ENCODE measurements around the gene METTL26. TPM values are rescaled to one million over a fixed set of nuclear protein-coding genes. Genes with fewer than 3 reads are reported as not detected.

METTL26 gene
- total RNA-seq, 1 experiment from 2014 or later, result 115 TPM

DNA sequence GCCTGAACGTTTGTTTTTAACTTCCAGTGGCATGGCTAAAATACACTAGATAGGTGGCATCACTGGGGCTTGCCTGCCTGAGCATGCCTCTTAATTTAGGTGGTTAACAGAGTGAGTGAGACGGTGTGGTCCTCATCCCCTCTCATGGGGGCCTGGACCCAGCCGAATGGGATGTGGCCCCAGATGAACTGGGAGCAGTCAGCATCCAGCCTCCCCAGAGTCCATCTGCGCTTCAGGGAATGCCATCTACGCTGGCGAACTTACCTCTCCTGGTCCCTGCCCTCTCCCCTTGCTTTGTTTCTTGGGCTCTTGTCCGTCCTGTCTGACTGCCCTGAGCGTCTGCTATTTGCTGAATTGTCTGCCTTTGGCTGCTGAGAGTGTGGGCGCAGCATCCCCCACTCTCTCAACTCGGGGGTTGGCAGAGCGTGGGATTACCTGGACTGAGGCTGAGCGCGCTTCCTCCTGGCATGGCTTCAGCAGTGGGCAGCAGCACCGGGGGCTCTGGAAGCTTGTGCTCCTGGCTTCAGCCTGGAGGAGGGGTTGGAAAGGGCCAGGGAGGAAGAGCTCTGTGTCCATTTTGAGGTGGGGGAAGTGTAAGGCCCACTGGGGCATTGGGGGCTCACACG, 44.1 kb downstream of the METTL26 start:
- Mint-ChIP-seq H3K4me3 (peak overlapping the region; percentile 85), H3K27ac (peak overlapping the region; percentile 57; the same call in 1 of the 2 replicates), H3K27me3 (ENCODE audit: low read depth) (peaks cover 26% of the 10 kb centered on the region), H3K36me3 (peaks cover 2% of the 10 kb centered on the region), H3K4me1 (peaks cover 14% of the 10 kb centered on the region), H3K9me3 (no peaks in the 10 kb centered on the region)
- no peak for DNase-seq (ENCODE audit: low spot score)
- ChIA-PET POLR2A (no interaction called here), CTCF (interaction anchor here (0.6 to 1.9 kb wide), 5 partner anchors 15 to 346 kb away, joined by 3 to 6 read pairs (median 3); no protein-coding TSS in a partner anchor)
- no peak for ATAC-seq
- TF ChIP-seq HMGA2 (CRISPR knock-in tag; IDR thresholded peaks at IDR 0.05) (no peak), TP53 (CRISPR knock-in tag; IDR thresholded peaks at IDR 0.05) (no peak), SP1 (CRISPR knock-in tag; conservative IDR thresholded peaks at IDR 0.05) (no peak), ETV6 (CRISPR knock-in tag; IDR thresholded peaks at IDR 0.05) (no peak), ZNF396 (CRISPR knock-in tag; IDR thresholded peaks at IDR 0.05; ENCODE audit: borderline replicate concordance) (no peak), NFATC4 (CRISPR knock-in tag; IDR thresholded peaks at IDR 0.05) (no peak), ATF1 (CRISPR knock-in tag; IDR thresholded peaks at IDR 0.05) (no peak), NR3C1 (CRISPR knock-in tag; conservative IDR thresholded peaks at IDR 0.05; ENCODE audit: low read depth) (no peak), RELA (CRISPR knock-in tag; IDR thresholded peaks at IDR 0.05; ENCODE audit: borderline replicate concordance) (no peak), NFYB (CRISPR knock-in tag; conservative IDR thresholded peaks at IDR 0.05; ENCODE audit: low read depth) (no peak)
- TF ChIP-seq, protein P1, sequence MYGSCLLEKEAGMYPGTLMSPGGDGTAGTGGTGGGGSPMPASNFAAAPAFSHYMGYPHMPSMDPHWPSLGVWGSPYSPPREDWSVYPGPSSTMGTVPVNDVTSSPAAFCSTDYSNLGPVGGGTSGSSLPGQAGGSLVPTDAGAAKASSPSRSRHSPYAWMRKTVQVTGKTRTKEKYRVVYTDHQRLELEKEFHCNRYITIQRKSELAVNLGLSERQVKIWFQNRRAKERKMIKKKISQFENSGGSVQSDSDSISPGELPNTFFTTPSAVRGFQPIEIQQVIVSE (CRISPR knock-in tag; IDR thresholded peaks at IDR 0.05; ENCODE audit: borderline replicate concordance), result no peak
- TF ChIP-seq, protein P2, sequence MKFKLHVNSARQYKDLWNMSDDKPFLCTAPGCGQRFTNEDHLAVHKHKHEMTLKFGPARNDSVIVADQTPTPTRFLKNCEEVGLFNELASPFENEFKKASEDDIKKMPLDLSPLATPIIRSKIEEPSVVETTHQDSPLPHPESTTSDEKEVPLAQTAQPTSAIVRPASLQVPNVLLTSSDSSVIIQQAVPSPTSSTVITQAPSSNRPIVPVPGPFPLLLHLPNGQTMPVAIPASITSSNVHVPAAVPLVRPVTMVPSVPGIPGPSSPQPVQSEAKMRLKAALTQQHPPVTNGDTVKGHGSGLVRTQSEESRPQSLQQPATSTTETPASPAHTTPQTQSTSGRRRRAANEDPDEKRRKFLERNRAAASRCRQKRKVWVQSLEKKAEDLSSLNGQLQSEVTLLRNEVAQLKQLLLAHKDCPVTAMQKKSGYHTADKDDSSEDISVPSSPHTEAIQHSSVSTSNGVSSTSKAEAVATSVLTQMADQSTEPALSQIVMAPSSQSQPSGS (CRISPR knock-in tag; IDR thresholded peaks at IDR 0.05; ENCODE audit: borderline replicate concordance, low read depth), result no peak
- TF ChIP-seq, protein P3, sequence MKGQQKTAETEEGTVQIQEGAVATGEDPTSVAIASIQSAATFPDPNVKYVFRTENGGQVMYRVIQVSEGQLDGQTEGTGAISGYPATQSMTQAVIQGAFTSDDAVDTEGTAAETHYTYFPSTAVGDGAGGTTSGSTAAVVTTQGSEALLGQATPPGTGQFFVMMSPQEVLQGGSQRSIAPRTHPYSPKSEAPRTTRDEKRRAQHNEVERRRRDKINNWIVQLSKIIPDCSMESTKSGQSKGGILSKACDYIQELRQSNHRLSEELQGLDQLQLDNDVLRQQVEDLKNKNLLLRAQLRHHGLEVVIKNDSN (CRISPR knock-in tag; IDR thresholded peaks at IDR 0.05), result no peak
- TF ChIP-seq, protein P4, sequence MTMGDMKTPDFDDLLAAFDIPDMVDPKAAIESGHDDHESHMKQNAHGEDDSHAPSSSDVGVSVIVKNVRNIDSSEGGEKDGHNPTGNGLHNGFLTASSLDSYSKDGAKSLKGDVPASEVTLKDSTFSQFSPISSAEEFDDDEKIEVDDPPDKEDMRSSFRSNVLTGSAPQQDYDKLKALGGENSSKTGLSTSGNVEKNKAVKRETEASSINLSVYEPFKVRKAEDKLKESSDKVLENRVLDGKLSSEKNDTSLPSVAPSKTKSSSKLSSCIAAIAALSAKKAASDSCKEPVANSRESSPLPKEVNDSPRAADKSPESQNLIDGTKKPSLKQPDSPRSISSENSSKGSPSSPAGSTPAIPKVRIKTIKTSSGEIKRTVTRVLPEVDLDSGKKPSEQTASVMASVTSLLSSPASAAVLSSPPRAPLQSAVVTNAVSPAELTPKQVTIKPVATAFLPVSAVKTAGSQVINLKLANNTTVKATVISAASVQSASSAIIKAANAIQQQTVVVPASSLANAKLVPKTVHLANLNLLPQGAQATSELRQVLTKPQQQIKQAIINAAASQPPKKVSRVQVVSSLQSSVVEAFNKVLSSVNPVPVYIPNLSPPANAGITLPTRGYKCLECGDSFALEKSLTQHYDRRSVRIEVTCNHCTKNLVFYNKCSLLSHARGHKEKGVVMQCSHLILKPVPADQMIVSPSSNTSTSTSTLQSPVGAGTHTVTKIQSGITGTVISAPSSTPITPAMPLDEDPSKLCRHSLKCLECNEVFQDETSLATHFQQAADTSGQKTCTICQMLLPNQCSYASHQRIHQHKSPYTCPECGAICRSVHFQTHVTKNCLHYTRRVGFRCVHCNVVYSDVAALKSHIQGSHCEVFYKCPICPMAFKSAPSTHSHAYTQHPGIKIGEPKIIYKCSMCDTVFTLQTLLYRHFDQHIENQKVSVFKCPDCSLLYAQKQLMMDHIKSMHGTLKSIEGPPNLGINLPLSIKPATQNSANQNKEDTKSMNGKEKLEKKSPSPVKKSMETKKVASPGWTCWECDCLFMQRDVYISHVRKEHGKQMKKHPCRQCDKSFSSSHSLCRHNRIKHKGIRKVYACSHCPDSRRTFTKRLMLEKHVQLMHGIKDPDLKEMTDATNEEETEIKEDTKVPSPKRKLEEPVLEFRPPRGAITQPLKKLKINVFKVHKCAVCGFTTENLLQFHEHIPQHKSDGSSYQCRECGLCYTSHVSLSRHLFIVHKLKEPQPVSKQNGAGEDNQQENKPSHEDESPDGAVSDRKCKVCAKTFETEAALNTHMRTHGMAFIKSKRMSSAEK (CRISPR knock-in tag; IDR thresholded peaks at IDR 0.05; ENCODE audit: borderline replicate concordance), result no peak
- TF ChIP-seq, protein P5, sequence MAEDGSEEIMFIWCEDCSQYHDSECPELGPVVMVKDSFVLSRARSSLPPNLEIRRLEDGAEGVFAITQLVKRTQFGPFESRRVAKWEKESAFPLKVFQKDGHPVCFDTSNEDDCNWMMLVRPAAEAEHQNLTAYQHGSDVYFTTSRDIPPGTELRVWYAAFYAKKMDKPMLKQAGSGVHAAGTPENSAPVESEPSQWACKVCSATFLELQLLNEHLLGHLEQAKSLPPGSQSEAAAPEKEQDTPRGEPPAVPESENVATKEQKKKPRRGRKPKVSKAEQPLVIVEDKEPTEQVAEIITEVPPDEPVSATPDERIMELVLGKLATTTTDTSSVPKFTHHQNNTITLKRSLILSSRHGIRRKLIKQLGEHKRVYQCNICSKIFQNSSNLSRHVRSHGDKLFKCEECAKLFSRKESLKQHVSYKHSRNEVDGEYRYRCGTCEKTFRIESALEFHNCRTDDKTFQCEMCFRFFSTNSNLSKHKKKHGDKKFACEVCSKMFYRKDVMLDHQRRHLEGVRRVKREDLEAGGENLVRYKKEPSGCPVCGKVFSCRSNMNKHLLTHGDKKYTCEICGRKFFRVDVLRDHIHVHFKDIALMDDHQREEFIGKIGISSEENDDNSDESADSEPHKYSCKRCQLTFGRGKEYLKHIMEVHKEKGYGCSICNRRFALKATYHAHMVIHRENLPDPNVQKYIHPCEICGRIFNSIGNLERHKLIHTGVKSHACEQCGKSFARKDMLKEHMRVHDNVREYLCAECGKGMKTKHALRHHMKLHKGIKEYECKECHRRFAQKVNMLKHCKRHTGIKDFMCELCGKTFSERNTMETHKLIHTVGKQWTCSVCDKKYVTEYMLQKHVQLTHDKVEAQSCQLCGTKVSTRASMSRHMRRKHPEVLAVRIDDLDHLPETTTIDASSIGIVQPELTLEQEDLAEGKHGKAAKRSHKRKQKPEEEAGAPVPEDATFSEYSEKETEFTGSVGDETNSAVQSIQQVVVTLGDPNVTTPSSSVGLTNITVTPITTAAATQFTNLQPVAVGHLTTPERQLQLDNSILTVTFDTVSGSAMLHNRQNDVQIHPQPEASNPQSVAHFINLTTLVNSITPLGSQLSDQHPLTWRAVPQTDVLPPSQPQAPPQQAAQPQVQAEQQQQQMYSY (CRISPR knock-in tag; IDR thresholded peaks at IDR 0.05), result no peak
- TF ChIP-seq, protein P6, sequence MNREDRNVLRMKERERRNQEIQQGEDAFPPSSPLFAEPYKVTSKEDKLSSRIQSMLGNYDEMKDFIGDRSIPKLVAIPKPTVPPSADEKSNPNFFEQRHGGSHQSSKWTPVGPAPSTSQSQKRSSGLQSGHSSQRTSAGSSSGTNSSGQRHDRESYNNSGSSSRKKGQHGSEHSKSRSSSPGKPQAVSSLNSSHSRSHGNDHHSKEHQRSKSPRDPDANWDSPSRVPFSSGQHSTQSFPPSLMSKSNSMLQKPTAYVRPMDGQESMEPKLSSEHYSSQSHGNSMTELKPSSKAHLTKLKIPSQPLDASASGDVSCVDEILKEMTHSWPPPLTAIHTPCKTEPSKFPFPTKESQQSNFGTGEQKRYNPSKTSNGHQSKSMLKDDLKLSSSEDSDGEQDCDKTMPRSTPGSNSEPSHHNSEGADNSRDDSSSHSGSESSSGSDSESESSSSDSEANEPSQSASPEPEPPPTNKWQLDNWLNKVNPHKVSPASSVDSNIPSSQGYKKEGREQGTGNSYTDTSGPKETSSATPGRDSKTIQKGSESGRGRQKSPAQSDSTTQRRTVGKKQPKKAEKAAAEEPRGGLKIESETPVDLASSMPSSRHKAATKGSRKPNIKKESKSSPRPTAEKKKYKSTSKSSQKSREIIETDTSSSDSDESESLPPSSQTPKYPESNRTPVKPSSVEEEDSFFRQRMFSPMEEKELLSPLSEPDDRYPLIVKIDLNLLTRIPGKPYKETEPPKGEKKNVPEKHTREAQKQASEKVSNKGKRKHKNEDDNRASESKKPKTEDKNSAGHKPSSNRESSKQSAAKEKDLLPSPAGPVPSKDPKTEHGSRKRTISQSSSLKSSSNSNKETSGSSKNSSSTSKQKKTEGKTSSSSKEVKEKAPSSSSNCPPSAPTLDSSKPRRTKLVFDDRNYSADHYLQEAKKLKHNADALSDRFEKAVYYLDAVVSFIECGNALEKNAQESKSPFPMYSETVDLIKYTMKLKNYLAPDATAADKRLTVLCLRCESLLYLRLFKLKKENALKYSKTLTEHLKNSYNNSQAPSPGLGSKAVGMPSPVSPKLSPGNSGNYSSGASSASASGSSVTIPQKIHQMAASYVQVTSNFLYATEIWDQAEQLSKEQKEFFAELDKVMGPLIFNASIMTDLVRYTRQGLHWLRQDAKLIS (CRISPR knock-in tag; IDR thresholded peaks at IDR 0.05; ENCODE audit: borderline replicate concordance), result no peak
- TF ChIP-seq, protein P7, sequence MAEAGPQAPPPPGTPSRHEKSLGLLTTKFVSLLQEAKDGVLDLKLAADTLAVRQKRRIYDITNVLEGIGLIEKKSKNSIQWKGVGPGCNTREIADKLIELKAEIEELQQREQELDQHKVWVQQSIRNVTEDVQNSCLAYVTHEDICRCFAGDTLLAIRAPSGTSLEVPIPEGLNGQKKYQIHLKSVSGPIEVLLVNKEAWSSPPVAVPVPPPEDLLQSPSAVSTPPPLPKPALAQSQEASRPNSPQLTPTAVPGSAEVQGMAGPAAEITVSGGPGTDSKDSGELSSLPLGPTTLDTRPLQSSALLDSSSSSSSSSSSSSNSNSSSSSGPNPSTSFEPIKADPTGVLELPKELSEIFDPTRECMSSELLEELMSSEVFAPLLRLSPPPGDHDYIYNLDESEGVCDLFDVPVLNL (CRISPR knock-in tag; IDR thresholded peaks at IDR 0.05; ENCODE audit: borderline replicate concordance, low read depth), result no peak

Data from WTC11 (cell line).